Cardiac muscle cell (in vitro differentiated cells and primary cell): ENCODE data around the gene STAP2. TPM values are rescaled to one million over a fixed set of nuclear protein-coding genes. Genes with fewer than 3 reads are reported as not detected.
A peak's percentile ranks its signal among the peaks of the same experiment; 100 is the strongest.

Experiments
- DNase-seq, 2 donors: peaks; one replicate each; pipeline versions ENCODE4 v3.0.0 to v3.0.0-alpha.2; 2010 to 2017; ENCODE audit warnings: low read depth in 1 of 2, low spot score in 1 of 2
- H3K27ac ChIP-seq: fragments of 200-600 bp; sonication (generic); 2 replicates; pipeline ENCODE4 v1.5.1; 2016
- H3K27me3 ChIP-seq: fragments of 200-600 bp; sonication (generic); 2 replicates; pipeline ENCODE4 v1.6.0; 2016; ENCODE audit warnings: control low read depth
- H3K36me3 ChIP-seq: fragments of 200-600 bp; sonication (generic); 2 replicates; pipeline ENCODE4 v1.5.1; 2016; ENCODE audit warnings: control low read depth
- H3K4me1 ChIP-seq: fragments of 200-600 bp; sonication (generic); 2 replicates; pipeline ENCODE4 v1.8.1; 2017; ENCODE audit warnings: low read depth, mild to moderate bottlenecking, mixed run types
- H3K4me3 ChIP-seq: fragments of 200-600 bp; sonication (generic); 2 replicates; pipeline ENCODE4 v1.5.1; 2016; ENCODE audit warnings: mild to moderate bottlenecking
- H3K9me3 ChIP-seq: fragments of 200-600 bp; sonication (generic); 2 replicates; pipeline ENCODE4 v1.5.1; 2017; ENCODE audit warnings: low read depth, mild to moderate bottlenecking, control low read depth
- polyA plus RNA-seq: library from polyadenylated mRNA; unstranded; fragments of >200 nt; fragmentation: Nextera tagmentation; extraction: Ambion mirVana; gene quantifications from 2 replicates; pipeline ENCODE4 v1.2.1, GENCODE V29; 2016
- total RNA-seq: library from RNA; depleted of rRNA; stranded (reverse); fragments of >200 nt; gene quantifications from 2 replicates; pipeline ENCODE4 v1.2.3, GENCODE V29; 2016
- TF ChIP-seq, protein P1 (sequence below): IDR thresholded peaks from 2 replicates; pipeline ENCODE4 v1.5.1; 2012; ENCODE audit warnings: low read depth, mild to moderate bottlenecking, low read length

STAP2 gene, protein sequence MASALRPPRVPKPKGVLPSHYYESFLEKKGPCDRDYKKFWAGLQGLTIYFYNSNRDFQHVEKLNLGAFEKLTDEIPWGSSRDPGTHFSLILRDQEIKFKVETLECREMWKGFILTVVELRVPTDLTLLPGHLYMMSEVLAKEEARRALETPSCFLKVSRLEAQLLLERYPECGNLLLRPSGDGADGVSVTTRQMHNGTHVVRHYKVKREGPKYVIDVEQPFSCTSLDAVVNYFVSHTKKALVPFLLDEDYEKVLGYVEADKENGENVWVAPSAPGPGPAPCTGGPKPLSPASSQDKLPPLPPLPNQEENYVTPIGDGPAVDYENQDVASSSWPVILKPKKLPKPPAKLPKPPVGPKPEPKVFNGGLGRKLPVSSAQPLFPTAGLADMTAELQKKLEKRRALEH
- total RNA-seq: 12.3 and 18.0 TPM in 2 replicates
- polyA plus RNA-seq: 18.7 and 20.3 TPM in 2 replicates

DNA sequence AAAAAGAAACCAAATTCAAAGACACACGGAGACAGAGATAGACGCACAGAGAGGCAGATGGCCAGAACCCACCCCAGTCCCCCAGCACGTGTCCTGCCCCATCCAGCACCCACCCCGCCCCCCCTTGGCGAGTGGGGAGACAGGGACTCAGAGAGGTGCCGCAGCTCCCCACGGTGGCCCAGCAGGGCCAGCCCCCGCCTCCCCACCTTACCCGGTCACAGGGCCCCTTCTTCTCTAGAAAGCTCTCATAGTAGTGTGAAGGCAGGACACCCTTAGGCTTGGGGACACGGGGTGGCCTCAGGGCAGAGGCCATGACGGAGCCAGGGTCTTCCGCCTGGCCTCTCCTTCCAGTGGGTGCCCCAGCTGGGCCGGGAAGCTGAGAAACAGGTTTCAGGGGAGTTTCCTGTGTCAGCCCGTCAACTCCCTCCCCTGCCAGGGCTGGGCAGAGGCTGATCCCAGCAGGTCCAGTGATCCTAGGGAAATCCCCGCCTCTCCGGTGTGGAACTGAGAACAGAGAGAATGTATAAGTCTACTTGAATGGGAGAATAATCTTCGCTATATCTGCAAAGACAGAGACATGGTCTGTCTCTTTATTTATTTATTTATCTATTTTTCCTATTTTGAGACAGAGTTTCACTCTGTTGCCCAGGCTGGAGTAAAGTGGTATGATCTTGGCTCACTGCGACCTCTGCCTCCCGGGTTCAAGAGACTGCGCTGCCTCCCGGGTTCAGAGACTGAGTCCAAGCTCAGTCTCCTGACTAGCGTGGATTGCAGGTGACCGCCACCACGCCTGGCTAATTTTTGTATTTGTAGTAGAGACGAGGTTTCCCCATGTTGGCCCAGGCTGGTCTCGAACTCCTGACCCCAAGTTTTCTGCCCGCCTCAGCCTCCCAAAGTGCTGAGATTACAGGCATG is at the start of gene STAP2:
STAP2 (minus strand) TSS at position 387 of the 915 bp plus-strand sequence; CDS start at position 313, 74 bp downstream.
- DNase-seq: peak; percentile 17 to 33
- TF ChIP-seq, protein P1, sequence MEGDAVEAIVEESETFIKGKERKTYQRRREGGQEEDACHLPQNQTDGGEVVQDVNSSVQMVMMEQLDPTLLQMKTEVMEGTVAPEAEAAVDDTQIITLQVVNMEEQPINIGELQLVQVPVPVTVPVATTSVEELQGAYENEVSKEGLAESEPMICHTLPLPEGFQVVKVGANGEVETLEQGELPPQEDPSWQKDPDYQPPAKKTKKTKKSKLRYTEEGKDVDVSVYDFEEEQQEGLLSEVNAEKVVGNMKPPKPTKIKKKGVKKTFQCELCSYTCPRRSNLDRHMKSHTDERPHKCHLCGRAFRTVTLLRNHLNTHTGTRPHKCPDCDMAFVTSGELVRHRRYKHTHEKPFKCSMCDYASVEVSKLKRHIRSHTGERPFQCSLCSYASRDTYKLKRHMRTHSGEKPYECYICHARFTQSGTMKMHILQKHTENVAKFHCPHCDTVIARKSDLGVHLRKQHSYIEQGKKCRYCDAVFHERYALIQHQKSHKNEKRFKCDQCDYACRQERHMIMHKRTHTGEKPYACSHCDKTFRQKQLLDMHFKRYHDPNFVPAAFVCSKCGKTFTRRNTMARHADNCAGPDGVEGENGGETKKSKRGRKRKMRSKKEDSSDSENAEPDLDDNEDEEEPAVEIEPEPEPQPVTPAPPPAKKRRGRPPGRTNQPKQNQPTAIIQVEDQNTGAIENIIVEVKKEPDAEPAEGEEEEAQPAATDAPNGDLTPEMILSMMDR: no peak

DNA sequence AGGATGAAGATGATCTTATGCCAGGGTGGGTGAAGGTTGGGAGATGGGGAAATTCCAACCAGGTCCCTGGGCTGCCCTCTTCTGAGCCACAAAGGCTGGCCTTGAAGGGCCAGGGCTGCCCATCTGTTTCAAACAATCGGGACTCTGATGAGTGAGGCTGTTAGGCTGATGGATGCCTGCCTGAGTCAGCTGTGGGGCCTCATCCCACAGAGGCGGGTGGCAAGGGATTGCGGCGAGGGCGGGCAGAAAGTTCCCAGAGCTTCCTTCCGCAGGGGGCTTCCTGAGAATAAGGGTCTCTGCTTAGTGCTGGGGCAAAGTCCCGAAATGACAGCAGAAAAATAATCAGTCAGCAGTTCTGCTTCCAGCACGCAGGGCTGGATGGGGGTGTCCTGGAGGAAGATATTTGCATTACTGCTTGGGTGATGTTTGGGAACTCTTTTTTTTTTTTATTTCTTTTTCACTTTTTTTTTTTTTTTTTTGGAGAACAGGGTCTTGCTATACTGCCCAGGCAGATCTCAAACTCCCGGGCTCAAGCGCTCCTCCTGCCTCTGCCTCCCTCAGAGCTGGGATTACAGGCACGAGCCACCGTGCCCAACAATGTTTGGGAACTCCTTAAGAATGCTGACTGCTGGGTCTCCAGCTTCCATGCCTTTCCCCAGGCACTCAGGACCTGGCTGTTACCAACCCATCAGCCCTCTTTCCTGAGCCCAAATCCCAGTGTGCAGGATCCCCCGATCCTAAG is 47.6 kb upstream of the STAP2 start:
- Histone ChIP-seq H3K36me3 (peaks cover 2% of the 10 kb centered on the region), H3K27me3 (no peaks in the 10 kb centered on the region), H3K4me3 (no peak overlapping the region), H3K9me3 (no peaks in the 10 kb centered on the region), H3K27ac (no peak overlapping the region), H3K4me1 (peaks cover 30% of the 10 kb centered on the region)
- TF ChIP-seq, protein P1: no peak
- no peak for DNase-seq

More for the DNA sequence above, at the start of gene STAP2:
- peak within 1 kb of the TSS; percentile 60 for H3K27ac ChIP-seq
- H3K4me1 ChIP-seq: peaks cover 17% of the 10 kb centered on the region
- no peaks in the 10 kb centered on the region for H3K9me3 ChIP-seq
- H3K27me3 ChIP-seq: no peaks in the 10 kb centered on the region
- no peaks in the 10 kb centered on the region for H3K36me3 ChIP-seq
- H3K4me3 ChIP-seq: peak within 1 kb of the TSS; percentile 6

DNA sequence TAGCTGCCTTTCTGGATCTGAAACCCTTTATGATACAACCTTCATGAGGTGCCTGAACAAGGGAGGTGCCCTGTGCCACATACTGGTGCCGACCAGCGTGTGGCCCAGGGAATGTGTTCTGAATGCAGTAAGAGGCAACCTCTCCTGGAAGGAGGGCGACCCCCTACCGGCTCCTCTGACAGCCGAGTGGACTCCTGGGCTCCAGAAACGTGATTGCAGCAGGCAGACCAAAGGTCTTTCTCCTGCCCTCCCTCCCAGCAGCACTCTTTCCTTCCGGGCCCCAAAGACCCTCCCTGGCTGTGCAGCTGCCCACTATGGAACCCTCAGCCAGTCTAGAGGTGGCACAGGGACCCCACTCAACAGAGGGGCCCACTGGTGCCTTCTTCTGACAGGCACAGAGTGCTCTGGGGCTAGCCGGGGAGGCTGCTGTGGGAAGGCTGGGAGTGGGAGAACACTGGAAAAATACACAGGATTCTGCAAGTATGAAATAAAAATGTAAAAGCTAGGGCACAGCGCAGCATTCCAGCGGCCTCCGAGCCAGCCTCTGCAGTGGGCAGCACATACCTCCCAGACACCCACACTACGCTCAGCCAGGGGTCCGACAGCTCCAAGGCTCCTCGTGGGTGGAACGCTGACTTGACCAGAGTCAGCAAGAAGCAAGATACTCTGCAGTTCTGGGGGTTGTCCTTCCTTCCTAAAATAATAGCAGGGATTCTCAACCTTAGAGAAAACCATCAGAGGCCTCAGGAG is 46.8 kb upstream of the STAP2 start:
- no peaks in the 10 kb centered on the region for H3K9me3 ChIP-seq
- H3K4me1 ChIP-seq: peaks cover 23% of the 10 kb centered on the region
- no peak overlapping the region for H3K4me3 ChIP-seq
- no peaks in the 10 kb centered on the region for H3K27me3 ChIP-seq
- peaks cover 2% of the 10 kb centered on the region for H3K36me3 ChIP-seq
- TF ChIP-seq, protein P1: no peak
- no peak for DNase-seq
- H3K27ac ChIP-seq: no peak overlapping the region

DNA sequence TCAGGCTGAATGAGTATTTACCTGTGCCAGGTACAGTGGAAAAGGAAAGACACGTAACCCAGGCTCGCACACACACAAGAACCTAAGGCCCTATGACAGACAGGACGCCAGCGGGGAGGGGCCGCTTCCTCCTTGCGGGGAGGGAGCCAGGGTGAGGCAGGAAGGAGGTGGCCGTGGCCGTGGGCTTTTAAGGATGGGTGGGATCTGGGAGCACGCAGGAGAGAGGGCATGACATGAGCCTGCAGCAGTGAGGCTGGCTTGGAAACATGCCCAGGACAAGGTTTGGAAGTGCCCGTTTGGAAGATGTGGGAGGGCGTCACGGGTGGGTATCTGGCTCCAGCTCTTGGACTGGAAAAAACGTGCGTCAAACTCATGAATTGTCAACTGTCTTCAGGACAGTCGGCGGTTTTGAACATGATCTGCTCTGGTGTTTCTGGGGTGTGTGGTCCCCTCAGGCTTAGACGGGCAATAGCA is 41.7 kb upstream of the STAP2 start:
- Histone ChIP-seq H3K4me1 (peaks cover 15% of the 10 kb centered on the region), H3K27me3 (no peaks in the 10 kb centered on the region), H3K9me3 (no peaks in the 10 kb centered on the region), H3K36me3 (no peaks in the 10 kb centered on the region), H3K4me3 (no peak overlapping the region), H3K27ac (no peak overlapping the region)
- TF ChIP-seq, protein P1: no peak
- DNase-seq: no peak
